Measurements from ENCODE around the gene ATG9A. TPM values are rescaled to one million over a fixed set of nuclear protein-coding genes. Genes with fewer than 3 reads are reported as not detected.

Gene ATG9A
- total RNA-seq, 4 donors from 2014 or later, result 21.5 to 53.5 (median 45.9) TPM

DNA sequence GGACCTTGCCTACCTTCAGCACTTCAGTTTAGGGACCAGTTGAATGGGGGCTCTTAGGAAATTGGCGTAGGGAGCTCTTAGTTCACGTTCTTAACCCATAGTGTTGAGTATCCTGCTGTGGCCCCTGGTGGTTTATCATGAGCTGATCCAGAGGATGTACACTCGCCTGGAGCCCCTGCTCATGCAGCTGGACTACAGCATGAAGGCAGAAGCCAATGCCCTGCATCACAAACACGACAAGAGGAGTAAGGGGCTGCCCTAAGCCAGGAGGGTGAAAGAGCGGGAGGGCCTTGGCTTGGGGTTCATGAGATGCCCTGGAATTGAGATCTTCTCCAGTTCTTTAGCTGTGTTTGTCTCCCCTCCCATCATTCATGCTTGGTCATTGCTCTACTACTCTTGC, 48.5 kb downstream of the ATG9A start:
- H3K27ac ChIP-seq, result no peak overlapping the region
- no peaks in the 10 kb centered on the region for H3K36me3 ChIP-seq
- DNase-seq, result no peak
- H3K9me3 ChIP-seq, result no peaks in the 10 kb centered on the region
- H3K4me3 ChIP-seq, result no peak overlapping the region
- no peak for TF ChIP-seq POLR2A (IDR thresholded peaks at IDR 0.05)
- H3K27me3 ChIP-seq, result no peaks in the 10 kb centered on the region
- intact Hi-C loops (cut with DNase I; ENCODE audit: low total_unique reads), result loop anchor here (5.0 kb wide), 1 partner anchor 36 kb away; the partner anchor contains the start of gene ABCB6
- peaks cover 0 to 7% of the 10 kb centered on the region in 2 donors for H3K4me1 ChIP-seq

- peaks cover 0 to 7% of the 10 kb centered on the region in 2 donors for H3K4me1 ChIP-seq
- no peaks in the 10 kb centered on the region for H3K36me3 ChIP-seq
- H3K27ac ChIP-seq, result no peak overlapping the region
- H3K9me3 ChIP-seq, result no peaks in the 10 kb centered on the region
- intact Hi-C loops (cut with DNase I; ENCODE audit: low total_unique reads), result loop anchor here (5.0 kb wide), 1 partner anchor 37 kb away; the partner anchor contains the start of gene ABCB6
- no peak for TF ChIP-seq POLR2A (IDR thresholded peaks at IDR 0.05)
- TF ChIP-seq, protein P1, sequence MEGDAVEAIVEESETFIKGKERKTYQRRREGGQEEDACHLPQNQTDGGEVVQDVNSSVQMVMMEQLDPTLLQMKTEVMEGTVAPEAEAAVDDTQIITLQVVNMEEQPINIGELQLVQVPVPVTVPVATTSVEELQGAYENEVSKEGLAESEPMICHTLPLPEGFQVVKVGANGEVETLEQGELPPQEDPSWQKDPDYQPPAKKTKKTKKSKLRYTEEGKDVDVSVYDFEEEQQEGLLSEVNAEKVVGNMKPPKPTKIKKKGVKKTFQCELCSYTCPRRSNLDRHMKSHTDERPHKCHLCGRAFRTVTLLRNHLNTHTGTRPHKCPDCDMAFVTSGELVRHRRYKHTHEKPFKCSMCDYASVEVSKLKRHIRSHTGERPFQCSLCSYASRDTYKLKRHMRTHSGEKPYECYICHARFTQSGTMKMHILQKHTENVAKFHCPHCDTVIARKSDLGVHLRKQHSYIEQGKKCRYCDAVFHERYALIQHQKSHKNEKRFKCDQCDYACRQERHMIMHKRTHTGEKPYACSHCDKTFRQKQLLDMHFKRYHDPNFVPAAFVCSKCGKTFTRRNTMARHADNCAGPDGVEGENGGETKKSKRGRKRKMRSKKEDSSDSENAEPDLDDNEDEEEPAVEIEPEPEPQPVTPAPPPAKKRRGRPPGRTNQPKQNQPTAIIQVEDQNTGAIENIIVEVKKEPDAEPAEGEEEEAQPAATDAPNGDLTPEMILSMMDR (IDR thresholded peaks at IDR 0.05), result no peak
- no peaks in the 10 kb centered on the region for H3K27me3 ChIP-seq
- no peak for DNase-seq
- H3K4me3 ChIP-seq, result no peak overlapping the region
These were observed 49.6 kb downstream of the ATG9A start for GRCh38 chr2:219179601-219180465.

GRCh38 chr2:219178377-219179175, 50.9 kb downstream of the ATG9A start:
- Histone ChIP-seq H3K4me3 (peak overlapping the region; percentile 82 to 83), H3K4me1 (peaks cover 0 to 7% of the 10 kb centered on the region in 2 donors), H3K36me3 (no peaks in the 10 kb centered on the region), H3K9me3 (no peaks in the 10 kb centered on the region), H3K27me3 (no peaks in the 10 kb centered on the region), H3K27ac (peak overlapping the region; percentile 97 to 98)
- intact Hi-C loops (cut with DNase I; ENCODE audit: low total_unique reads), result no loop called here
- DNase-seq, result peak in 1 of 2 donors; percentile 49
- TF ChIP-seq, protein P1 (IDR thresholded peaks at IDR 0.05), result no peak
- no peak for TF ChIP-seq POLR2A (IDR thresholded peaks at IDR 0.05)

DNA sequence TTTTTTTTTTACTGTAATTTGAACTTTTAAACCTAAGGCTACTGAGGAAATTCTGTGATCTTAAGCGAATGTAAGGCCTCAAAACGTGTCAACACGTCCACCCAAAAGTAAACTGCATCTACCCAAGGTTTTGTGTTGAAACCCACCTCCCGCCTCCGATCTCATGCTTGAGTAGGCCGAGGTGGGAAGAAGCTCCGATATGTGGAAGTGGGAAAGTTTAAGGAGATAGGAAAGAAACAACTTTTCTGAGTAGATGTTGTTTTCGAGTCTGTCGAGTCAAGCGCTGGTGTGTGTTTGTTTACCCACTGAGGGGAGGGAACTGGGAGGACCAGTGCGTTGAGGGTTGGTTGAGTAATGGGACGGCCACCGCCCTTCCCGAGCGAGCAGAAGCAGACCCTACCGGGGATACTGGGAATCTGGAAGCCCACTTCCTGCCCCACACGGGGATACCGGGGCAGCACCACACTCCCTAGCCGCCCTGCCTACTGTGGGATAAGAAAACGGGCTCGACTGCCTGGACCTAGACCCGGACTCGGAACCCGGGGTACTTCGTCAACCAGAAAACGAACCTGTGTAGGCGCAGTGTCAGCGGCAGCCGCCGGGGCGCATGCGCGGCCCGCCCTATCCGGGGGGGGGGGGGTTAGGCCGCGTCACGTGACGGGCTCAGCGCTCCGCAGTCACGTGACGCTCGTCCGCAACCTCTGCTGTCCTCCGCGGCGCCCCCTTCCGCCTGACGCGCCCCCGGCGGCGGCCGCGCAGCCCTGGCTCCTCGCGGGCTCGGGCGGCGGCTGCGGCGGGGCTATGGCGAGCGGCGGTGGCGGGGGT, 51.7 kb downstream of the ATG9A start, which contains the start of gene RETREG2:
Gene RETREG2 (plus strand): TSS at position 724 of the 825 bp plus-strand sequence. CDS start 78 bp downstream, at position 802.
- TF ChIP-seq, protein P1 (IDR thresholded peaks at IDR 0.05), result peak in 3 of 4 experiments; percentile 58 to 65 (median 58)
- TF ChIP-seq POLR2A (IDR thresholded peaks at IDR 0.05), result peak; percentile 90 to 100
- Histone ChIP-seq H3K4me3 (peak within 1 kb of the TSS; percentile 82 to 83), H3K27me3 (no peaks in the 10 kb centered on the region), H3K9me3 (no peaks in the 10 kb centered on the region), H3K4me1 (peaks cover 0 to 7% of the 10 kb centered on the region in 2 donors), H3K27ac (peak within 1 kb of the TSS; percentile 97 to 98), H3K36me3 (no peaks in the 10 kb centered on the region)
- DNase-seq, result peak; percentile 87 to 88
- intact Hi-C loops (cut with DNase I; ENCODE audit: low total_unique reads), result no loop called here

Measured in uterus (tissue), 4 donors.